HG03097 (cell line): Measurements from ENCODE around the gene TMEM220.
"Not testable (repeated sequence)": the region's sequence is repeated elsewhere in the genome, so short reads cannot be mapped to it uniquely, and the experiment has no call there.

Experiments
- ATAC-seq: cut with Tn5 transposase; IDR thresholded peaks from one replicate; pipeline ENCODE4 v1.9.1; 2021; ENCODE audit not compliant: unreplicated experiment, low FRiP score

The TMEM220 gene

DNA sequence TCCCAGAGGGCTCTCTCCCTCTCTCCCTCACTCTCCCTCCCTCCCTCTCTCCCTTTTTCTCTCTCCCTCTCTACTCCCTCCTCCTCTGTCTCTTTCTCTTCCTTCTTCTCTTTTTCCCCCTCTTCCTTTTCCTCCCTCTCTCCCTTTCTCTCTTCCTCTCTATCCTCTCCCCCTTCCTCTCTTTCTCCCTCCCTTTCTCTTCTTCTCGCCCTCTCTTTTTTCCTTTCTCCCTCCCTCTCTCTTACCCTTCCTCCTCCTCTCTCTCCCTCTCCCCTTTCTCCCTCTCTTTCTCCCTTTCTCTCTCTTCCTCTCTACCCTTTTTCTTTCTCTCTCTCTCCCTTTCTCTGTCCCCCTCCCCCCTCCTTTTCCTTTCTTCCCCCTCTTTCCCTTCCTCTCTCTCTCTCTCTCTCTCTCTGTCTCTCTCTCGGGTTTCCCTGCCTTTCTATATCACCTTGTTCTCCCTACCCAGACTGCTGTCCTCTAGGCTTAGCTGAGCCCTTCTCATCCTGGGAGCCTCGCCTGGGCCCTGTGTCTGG, 25.8 kb upstream of the TMEM220 start:
- ATAC-seq = no peak

DNA sequence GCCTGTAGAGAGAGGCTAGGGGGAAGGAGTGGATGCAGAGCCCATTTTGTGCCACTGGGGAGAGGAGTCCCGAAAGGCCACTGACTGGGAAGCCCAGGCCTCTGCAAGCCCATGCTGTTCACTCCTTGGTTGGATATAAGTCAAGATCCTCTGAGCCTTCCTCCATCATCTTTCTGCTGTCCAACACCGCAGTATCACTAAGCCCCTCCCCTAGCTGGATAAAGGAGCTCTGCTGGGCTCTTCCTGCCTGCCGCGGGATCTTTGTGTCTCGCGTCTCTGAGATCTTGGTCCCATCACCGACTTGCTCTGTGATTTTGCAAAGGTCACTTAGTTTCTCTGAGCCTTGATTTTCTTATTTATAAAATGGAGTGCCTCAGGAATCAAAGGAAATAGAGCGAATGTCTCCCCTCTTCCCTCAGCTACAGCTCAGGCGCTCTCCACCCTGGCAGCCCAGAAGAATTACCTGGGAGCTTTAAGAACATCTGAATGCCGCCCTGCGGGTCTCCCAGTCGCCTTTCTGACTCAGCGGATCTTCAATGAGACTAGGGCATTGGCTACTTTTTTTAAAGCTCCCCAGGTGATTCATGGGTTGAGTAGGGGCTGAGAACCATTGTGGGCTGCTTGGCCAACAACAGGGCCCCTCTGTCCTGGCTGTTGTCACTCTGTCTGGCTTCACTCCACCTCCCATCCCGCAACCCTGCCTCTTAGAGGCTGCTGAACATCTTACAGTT, 25.2 kb upstream of the TMEM220 start:
- no peak for ATAC-seq

DNA sequence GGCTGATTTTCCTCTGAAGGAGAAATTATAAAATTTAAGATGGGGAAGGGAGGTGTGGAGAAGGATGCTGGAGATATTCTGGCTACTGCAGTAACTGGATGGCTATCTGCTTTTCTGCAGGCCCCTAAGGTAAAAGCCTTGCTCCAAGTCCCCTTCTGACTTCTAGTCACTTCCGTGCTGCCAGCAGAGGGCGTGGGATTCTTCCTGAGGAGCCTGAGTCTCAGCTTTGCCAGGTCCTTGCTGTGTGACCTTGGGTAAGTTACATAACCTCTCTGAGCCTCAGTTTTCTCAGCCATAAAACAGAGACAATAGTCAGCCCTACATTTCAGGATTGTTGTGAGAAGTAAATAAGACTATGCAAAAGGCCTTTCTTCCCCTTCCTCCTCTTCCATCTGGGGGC, 24.3 kb upstream of the TMEM220 start:
- ATAC-seq = no peak

DNA sequence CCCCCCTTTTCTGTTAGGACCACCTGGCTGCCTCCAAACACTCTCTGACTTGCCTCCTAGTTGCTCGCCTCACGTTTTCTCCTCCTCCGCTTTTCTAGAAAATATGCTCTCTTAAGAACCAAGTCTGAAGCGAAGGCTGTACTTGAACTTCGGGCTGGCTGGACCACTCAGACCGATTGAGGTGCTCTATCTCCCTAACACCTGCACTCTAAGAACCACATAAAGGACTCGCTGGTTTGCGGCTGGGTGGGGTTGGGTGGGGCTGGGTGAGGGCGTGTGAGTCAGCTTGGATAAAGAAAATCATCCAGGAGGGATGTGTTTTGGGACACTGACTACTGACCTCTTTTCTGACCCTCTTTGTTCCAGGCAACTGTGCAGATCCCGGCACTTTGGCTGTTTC, 22.9 kb upstream of the TMEM220 start:
- no peak for ATAC-seq

DNA sequence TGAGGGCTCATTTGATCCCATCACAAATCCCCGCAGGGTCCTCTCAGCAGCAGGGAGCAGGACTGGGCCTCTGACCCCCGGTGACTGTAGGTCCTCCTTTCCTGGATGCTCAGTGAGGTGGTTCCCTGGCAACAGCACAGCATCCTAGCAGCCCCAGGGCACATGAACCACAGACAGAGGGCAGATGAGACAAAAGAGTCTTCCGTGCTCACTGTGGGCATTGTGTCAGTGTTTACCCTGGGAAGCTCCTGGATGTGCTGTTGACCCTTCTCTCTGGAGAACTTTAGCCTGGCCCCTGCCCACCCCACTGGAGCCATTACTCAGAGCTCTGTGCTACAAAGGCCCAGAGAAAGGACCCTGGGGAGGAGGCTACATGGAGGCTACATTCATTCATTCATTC, 21.7 kb upstream of the TMEM220 start:
- ATAC-seq = no peak

DNA sequence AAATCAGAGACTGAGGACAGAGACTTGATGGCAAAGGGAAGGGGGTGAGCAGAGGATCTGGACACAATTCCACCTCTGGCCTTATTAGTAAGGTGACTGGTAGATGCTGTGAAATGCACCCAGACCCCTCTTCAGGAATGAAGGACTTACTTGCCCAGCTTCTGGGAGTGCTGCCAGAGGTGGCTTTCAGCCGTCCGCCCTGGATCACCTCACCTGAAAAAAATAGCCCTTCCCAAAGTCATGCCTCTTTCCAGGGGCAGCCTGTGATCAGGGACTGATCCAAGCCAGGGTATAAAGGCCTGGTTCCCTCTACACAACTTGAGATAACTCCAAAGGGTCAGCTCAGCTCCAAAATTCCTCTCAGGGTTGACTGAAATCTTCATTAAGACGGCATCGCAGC, 20.4 kb upstream of the TMEM220 start:
- no peak for ATAC-seq

DNA sequence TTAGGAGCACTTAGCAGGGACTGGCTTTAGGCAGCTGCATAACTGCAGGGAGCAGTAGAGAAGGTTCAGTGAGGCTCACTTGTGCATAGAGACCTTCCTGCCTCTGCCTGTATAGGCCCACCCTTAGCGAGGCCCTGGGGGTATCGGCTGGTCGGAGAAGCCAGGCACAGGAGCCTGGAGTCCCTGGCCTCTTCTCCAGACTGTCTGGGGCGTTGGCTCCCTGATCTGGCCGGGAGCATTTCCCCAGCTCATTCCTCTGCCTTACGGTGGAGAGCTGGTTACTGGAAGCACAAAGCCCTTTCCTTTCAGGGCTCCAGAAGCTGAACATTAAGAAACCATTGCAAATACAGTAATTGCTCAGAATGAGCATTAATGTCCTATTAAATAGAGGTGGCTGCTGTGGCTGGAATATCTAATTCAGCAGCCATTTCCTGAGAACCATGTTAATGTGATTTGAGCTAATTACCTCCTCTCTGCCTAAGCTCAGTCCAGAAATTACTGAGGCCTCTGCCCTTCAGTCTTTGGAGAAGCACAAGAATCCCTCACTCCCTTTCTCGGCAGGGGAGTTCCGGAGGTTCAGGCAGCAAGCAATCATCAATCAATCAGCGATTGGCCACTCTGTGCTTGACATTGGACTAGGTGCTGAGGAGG, 18.8 kb upstream of the TMEM220 start:
- ATAC-seq = no peak

DNA sequence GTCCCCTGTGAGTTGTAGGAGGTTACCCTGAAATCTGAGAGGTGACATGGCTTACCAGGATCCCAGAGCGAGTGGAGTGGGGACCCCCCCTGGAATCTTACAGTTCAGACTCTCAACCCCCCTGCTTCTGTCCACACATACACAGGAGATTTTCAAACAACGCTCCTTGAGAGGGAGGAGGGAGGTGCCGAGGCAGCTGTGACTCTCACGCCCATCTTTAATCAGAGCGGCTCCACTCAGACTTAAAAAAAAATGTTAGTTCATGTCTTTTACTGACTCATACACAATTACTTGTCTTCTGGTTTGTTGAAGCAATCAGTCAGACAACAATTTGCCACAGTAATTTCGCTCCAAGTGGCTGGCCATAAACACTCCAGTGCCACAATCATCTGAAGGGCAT, 15.4 kb upstream of the TMEM220 start:
- no peak for ATAC-seq

DNA sequence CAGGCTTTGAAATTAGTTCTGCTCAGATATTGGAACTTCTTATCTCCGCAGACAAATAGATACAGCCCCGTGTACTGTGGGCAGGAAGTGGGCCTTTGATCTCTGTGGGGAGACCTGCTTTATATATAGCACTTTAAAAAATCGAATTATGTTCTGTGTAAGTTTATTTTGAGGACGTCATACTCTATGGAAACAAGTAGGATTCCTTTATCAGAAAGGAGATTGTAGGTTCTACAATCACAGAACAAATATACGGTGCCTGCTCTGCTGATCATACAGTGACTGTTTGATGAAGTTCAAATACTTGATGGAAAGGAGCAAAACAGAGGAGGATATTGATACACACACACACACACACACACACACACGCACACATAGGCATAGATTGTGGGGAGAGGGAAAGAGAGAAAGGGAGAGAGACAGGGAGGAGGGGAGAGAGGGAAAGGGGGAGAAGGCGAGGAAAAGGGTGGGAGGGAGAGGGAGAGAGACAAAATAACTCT, 14.7 kb upstream of the TMEM220 start:
- no peak for ATAC-seq

DNA sequence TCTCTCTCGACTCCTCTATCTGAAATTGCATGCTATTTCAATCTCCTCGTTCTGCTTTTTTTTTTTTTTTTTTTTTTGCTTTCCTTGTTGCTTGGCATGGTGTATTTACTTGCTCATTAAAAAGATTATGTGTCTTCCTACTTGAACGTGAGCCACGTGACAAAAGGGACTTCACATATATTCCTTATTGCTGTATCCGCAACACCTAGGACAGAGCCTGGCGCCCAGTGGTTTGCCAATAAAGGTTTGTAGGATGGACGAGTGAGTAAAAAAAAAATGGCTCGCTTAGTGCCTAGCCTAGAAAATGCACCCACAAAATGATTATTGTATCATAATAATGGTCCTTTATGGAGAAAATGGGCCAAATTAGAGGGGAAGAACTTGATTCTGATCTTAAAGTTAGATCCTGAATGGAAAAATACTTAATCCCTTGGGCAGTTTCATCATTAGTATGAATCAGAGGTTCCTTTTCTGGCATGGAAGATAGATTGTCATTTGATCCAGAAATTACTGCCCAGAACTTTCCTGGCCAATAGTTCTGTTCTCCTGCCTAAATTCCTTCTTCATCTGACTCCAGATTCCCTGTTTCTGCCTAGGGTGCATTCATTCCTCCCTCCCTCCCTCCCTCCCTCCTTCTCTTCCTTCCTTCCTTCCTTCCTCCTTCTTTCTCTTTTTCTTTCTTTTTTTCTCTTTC, 13.6 kb upstream of the TMEM220 start:
- no peak for ATAC-seq

DNA sequence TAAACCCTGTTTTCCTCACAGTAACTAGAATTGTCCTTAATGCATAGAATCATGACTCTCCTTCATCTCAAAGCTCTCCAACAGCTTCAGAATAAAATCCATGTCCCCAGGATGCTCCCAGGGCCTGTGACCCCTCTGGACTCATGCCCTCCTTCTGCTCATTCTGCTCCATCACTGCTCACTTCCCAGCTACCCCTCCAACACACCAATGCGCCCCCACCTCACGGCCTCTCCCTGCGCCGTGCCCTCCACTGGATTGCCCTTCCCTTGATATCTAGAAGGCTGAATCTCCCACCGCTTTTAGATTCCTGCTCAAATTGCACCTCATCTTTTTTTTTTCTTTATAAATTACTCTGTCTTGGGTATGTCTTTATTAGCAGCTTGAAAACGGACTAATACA, 12.6 kb upstream of the TMEM220 start:
- no peak for ATAC-seq

DNA sequence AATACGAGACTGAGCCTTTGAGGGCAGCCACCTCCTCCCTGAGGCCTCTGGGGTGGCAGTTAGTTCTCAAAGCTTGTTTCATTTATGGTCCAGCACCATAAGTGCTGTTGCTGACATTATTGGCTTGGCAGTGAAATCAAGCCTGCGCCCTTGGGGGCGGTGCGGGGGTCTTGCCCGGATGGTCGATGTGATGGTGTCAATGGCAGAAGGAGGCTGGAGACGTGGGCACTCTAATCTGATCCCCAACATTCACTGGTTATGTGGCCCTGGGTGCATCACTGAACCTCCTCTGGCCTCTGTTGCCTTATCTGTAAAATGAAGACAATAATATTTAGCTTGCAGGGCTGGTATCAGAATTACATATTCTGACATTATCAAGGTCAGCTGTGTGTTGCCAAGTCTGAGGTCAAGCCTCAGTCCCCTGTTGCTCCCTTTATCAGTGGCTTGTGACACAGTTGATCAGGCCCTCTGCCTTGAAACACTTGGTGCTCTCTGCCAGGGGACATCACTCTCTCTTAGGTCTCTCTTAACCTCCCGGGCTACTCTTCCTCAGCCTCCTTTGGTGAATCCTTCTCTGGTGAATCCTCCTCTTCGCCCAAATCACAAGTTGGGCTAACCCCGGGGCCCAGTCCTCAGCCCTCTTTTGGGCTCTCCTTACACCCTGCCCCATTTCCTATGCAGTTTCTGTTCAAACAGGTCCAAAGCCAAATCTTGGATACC, 11.8 kb upstream of the TMEM220 start:
- no peak for ATAC-seq

DNA sequence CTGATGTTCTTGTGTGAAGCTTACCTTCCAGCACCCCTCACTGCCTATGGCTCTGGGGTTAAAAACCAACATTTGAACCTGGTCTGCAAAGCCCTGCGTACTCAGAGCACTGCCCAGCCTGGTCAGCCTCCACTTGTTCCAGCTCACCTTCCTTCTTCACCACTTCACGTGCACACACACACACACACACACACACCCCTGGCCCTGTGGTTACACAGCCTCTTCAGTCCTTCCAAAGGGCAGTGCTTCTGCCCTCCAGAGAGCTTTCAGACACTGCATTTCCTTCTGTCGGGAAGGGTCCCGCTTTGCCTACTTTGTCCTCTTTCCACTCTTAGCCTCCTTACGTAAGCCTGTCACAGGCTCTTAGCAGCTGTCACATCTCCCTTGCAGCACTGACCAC, 9.6 kb upstream of the TMEM220 start:
- ATAC-seq = no peak

DNA sequence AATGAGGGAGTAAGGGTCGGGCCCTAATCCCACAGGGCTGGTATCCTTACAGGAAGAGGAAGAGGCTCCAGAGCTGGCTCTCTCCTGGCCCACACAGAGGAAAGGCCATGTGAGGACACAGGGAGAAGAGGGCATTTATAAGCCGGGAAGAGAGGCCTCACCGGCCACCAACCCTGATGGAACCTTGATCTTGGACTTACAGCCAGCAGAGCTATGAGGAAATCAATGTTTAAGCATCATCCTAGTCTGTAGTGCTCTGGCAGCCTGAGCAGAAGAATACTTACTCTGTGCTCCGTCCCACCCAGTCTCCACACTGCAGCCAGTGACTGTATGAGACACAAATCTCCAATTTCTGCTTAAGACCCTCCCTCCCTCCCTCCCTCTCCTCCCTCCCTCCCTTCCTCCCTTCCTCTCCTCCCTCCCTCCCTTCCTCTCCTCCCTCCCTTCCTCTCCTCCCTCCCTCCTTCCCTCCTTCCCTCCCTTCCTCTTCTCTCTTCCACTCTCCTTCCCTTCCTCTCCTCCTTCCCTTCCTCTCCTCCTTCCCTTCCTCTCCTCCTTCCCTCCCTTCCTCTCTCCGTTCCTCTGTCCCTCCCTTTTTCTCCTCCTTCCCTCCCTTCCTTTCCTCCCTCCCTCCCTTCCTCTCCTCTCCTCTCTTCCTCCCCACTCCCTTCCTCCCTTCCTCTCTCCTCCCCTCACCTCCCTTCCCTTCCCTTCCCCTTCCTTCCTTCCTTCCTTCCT, 8.9 kb upstream of the TMEM220 start:
- ATAC-seq = no peak

DNA sequence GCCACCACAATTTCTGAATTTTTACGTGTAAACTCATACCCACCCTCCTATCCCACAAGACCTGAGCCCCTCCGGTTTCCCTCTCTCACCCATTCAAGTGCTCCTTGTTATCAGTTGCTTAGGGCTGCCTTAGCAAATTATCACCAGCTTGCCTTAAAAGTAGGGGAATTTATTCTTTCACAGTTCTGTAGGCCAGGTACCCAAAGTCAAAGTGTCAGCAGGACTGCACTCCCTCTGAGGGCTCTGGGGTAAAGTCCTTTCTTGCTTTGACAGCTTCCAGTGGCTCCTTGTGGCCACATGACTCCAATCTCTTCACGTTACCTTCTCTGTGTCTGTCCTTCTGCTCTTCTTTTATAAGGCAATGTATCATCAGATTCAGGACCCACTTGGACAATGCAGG, 7.9 kb upstream of the TMEM220 start:
- ATAC-seq = no peak

DNA sequence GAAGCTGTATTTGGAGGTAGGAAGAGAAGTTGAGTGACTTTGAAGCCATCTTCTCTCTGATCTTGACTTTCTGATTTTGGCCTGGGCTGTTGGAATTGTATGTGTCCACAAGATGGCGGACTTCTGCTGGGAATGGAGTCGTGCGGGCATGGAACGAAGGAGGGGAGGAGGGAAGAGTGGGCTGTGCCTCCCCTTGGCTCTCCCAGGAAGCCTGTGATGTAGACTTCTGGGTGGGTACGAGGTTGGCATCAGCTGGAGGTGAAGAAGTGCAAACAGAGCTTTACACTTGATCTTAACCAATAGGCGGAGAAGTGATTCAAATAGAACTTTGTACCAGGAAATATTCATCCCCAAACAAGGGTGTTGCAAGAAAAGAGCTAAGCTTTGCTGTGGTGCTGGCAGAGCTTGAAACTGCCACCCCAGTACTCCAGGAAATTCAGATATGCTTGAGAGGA, 7.4 kb upstream of the TMEM220 start:
- ATAC-seq = no peak

DNA sequence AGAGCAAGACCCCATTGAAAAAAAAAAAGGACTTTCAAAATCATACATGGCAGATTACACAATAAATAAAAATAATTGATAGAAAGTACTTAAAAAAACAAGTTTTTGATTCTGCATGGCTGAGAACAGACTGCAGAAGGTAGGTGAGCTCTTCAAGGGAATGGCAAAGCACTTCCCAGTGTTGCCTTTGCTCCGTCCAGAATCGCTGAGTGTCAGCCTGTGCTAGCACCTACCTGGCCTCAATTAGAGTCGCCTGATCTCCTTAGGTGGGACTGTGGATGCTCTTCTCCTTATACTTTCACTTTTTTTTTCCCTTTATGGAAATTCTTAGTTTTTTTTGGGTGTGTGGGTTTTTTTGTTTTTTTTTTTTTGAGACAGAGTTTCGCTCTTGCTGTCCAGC, 6.0 kb upstream of the TMEM220 start:
- no peak for ATAC-seq

DNA sequence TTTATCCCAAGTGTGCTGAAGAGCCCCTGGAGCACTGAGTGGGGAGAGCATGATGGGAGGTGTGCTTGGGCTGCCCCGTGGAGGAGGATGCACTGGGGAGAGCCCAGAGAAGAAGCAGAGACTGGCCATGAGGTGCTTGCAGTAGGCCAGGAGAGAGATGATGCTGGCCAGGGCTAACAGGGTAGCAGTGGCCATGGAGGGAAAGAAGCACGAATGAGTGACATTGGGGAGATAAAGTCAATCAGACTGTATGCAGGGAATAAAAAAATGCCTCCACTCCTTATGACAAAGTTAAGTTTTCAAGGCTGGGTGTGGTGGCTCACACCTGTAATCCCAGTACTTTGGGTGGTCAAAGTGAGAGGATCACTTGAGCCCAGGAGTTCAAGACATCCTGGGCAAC, 5.4 kb upstream of the TMEM220 start:
- ATAC-seq = no peak

DNA sequence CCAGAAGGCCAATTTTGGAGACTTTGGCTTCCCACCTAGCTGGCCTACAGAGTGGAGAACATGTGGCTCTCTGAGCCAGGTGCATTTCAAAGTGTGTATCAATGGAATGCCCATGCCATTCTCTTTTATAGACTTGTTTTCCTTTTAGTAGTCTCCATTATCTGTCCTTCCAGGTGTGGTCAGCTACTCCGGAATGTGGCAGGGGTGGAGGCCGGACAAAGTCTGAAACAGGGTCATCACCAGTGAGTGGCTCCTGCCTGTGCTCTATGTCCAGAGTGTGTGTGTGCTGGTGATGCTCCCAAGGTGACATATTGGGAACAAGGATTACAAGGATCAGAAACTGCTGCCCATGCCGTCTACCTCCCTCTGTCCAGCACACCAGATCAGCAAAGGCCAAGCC, 3.8 kb upstream of the TMEM220 start:
- no peak for ATAC-seq

DNA sequence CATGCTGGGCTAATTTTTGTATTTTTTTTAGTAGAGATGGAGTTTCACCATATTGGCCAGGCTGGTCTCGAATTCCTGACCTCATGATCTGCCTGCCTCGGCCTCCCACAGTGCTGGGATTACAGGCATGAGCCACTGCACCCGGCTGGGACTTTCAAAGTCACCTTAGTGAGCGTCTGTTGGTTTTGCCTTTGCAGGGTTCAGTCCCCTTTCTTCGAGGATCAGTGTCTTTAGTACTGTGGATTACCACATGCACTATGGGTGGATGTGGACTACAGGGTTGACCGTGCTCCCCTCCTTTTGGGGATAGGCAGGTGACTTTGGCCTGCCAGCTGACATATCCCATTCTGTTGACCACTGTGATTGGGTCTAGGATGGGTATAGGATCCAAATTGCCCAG, 2.3 kb upstream of the TMEM220 start:
- ATAC-seq = not testable (repeated sequence)
